H1 (cell line): ENCODE data around the gene SCAMP4. TPM values are rescaled to one million over a fixed set of nuclear protein-coding genes. Genes with fewer than 3 reads are reported as not detected.

Experiments
- CTCF ChIA-PET: fragments of 300-600 bp; sonication (Branson Sonifier 250); formaldehyde crosslinking; loops from one replicate; lab custom pipeline; 2021; ENCODE audit not compliant: partially characterized antibody; lab: Charles Lee
- POLR2A ChIA-PET: fragments of 300-600 bp; sonication (Branson Sonifier 250); formaldehyde crosslinking; loops from one replicate; lab custom pipeline; 2021; ENCODE audit warnings: inconsistent platforms; ENCODE audit not compliant: partially characterized antibody; lab: Charles Lee
- DNase-seq, 2 experiments: peaks; one replicate each; pipeline versions ENCODE4 v3.0.0 to v3.0.0-alpha.2; 2010 to 2022; ENCODE audit warnings: low spot score in 2 of 2, low read depth in 1 of 2, mixed read lengths in 1 of 2
- FAIRE-seq: peaks from 2 replicates; lab custom pipeline; 2011; peaks lifted over from hg19 to GRCh38; lab: Jason Lieb, UNC
- H2AFZ ChIP-seq: 2 replicates; pipeline ENCODE4 v1.8.1; 2012; ENCODE audit warnings: low read length, inconsistent platforms
- H2AK5ac ChIP-seq: 2 replicates; pipeline ENCODE4 v1.6.1; 2013; ENCODE audit warnings: low read depth, low read length
- H2BK120ac ChIP-seq: replicated peaks from 2 replicates; pipeline ENCODE3; 2013; ENCODE audit warnings: low read depth, low read length, inconsistent platforms
- H2BK12ac ChIP-seq: 2 replicates; pipeline ENCODE4 v1.6.1; 2013; ENCODE audit warnings: low read depth, low read length
- H2BK15ac ChIP-seq: 2 replicates; pipeline ENCODE4 v1.6.1; 2013; ENCODE audit warnings: low read length
- H2BK20ac ChIP-seq: 2 replicates; pipeline ENCODE4 v1.6.1; 2013; ENCODE audit warnings: low read length
- H2BK5ac ChIP-seq: 2 replicates; pipeline ENCODE4 v1.6.1; 2013; ENCODE audit warnings: low read depth, low read length
- H3K14ac ChIP-seq: 2 replicates; pipeline ENCODE4 v1.6.1; 2013; ENCODE audit warnings: inconsistent platforms; ENCODE audit not compliant: insufficient read length
- H3K18ac ChIP-seq: 2 replicates; pipeline ENCODE4 v1.6.1; 2013; ENCODE audit warnings: low read length; ENCODE audit errors: extremely low read depth
- H3K23ac ChIP-seq: 2 replicates; pipeline ENCODE4 v1.6.1; 2013; ENCODE audit warnings: inconsistent platforms; ENCODE audit not compliant: insufficient read length
- H3K23me2 ChIP-seq: 2 replicates; pipeline ENCODE4 v1.6.1; 2013; ENCODE audit warnings: low read depth, low read length
- H3K27ac ChIP-seq: 2 replicates; pipeline ENCODE4 v1.6.1; 2011; ENCODE audit warnings: low read depth, low read length, inconsistent platforms
- H3K27me3 ChIP-seq, 4 experiments: replicated peaks in 1 of 4; 1 replicate in 1 of 4; 2 replicates in 3 of 4; pipeline versions ENCODE4 v1.6.1 to v1.8.1; 2011 to 2013; ENCODE audit warnings: low read length in 3 of 4, mild to moderate bottlenecking in 3 of 4, inconsistent platforms in 2 of 4, mixed read lengths in 2 of 4, moderate library complexity in 1 of 4; ENCODE audit not compliant: control insufficient read depth in 3 of 4, insufficient read depth in 3 of 4; ENCODE audit errors: extremely low read depth in 1 of 4
- H3K36me3 ChIP-seq, 4 experiments: 2 replicates each; pipeline versions ENCODE4 v1.6.1 to v1.8.1; 2011 to 2013; ENCODE audit warnings: mild to moderate bottlenecking in 4 of 4, low read length in 3 of 4, moderate library complexity in 2 of 4, control low read depth in 1 of 4, inconsistent platforms in 1 of 4; ENCODE audit not compliant: insufficient read depth in 4 of 4, control insufficient read depth in 2 of 4
- H3K4ac ChIP-seq: replicated peaks from 2 replicates; pipeline ENCODE3; 2013; ENCODE audit warnings: low read length, low read depth, mixed read lengths, inconsistent platforms; ENCODE audit not compliant: insufficient read length
- H3K4me1 ChIP-seq, 4 experiments: replicated peaks in 1 of 4; 1 replicate in 1 of 4; 2 replicates in 3 of 4; pipeline versions ENCODE4 v1.6.1 to v1.8.1; 2011 to 2013; ENCODE audit warnings: low read length in 3 of 4, inconsistent platforms in 2 of 4, mixed read lengths in 1 of 4; ENCODE audit not compliant: insufficient read depth in 4 of 4, control insufficient read depth in 3 of 4
- H3K4me2 ChIP-seq, 2 experiments: 2 replicates each; pipeline versions ENCODE4 v1.6.1 to v1.8.1; 2011 to 2013; ENCODE audit warnings: low read depth in 2 of 2, low read length in 2 of 2, control low read depth in 1 of 2, inconsistent platforms in 1 of 2, mild to moderate bottlenecking in 1 of 2; ENCODE audit not compliant: insufficient read depth in 1 of 2
- H3K4me3 ChIP-seq, 4 experiments: fragments of 200-600, 300-600 bp in 1 of 4; sonication (generic), shearing (Covaris generic), sonication (Bioruptor Twin) in 1 of 4; 2 replicates each; pipeline versions ENCODE4 v1.5.1 to v1.8.1; 2011 to 2016; ENCODE audit warnings: low read length in 4 of 4, low read depth in 3 of 4, control low read depth in 2 of 4, inconsistent platforms in 2 of 4, mild to moderate bottlenecking in 2 of 4, mixed read lengths in 1 of 4, moderate library complexity in 1 of 4; ENCODE audit not compliant: insufficient read depth in 2 of 4; ENCODE audit errors: extremely low read depth in 1 of 4
- H3K56ac ChIP-seq: replicated peaks from 2 replicates; pipeline ENCODE3; 2013; ENCODE audit warnings: low read depth, mild to moderate bottlenecking, mixed read lengths, low read length, inconsistent platforms; ENCODE audit not compliant: insufficient read length
- H3K79me1 ChIP-seq: 2 replicates; pipeline ENCODE4 v1.6.1; 2013; ENCODE audit warnings: low read depth, low read length, control low read depth
- H3K79me2 ChIP-seq, 2 experiments: 2 replicates each; pipeline versions ENCODE4 v1.6.1 to v1.8.1; 2012 to 2013; ENCODE audit warnings: low read length in 2 of 2, mild to moderate bottlenecking in 2 of 2, inconsistent platforms in 1 of 2; ENCODE audit not compliant: insufficient read depth in 2 of 2, control insufficient read depth in 1 of 2
- H3K9ac ChIP-seq, 4 experiments: replicated peaks in 1 of 4; 1 replicate in 1 of 4; 2 replicates in 3 of 4; pipeline versions ENCODE4 v1.6.1 to v1.8.1; 2011 to 2013; ENCODE audit warnings: low read depth in 3 of 4, low read length in 3 of 4, control low read depth in 2 of 4, mild to moderate bottlenecking in 2 of 4, moderate library complexity in 2 of 4, inconsistent platforms in 1 of 4; ENCODE audit errors: extremely low read depth in 1 of 4
- H3K9me3 ChIP-seq, 2 experiments: 2 replicates each; pipeline versions ENCODE4 v1.6.1 to v1.8.1; 2012 to 2013; ENCODE audit warnings: mild to moderate bottlenecking in 2 of 2, moderate library complexity in 2 of 2, control low read depth in 1 of 2, inconsistent platforms in 1 of 2, low read depth in 1 of 2, low read length in 1 of 2, mixed read lengths in 1 of 2; ENCODE audit not compliant: insufficient read depth in 2 of 2
- H4K20me1 ChIP-seq, 2 experiments: replicated peaks in 1 of 2; 2 replicates each; pipeline versions ENCODE3 to v1.8.1; 2011 to 2013; ENCODE audit warnings: inconsistent platforms in 2 of 2, low read length in 2 of 2, mild to moderate bottlenecking in 1 of 2; ENCODE audit not compliant: insufficient read depth in 2 of 2, control insufficient read depth in 1 of 2
- H4K5ac ChIP-seq: 2 replicates; pipeline ENCODE4 v1.6.1; 2013; ENCODE audit warnings: low read length, low read depth, mixed read lengths, inconsistent platforms; ENCODE audit not compliant: insufficient read length
- H4K8ac ChIP-seq: 2 replicates; pipeline ENCODE4 v1.8.0; 2013; ENCODE audit warnings: mild to moderate bottlenecking, moderate library complexity, low read length, inconsistent platforms; ENCODE audit not compliant: insufficient read depth; ENCODE audit errors: extremely low read depth
- H4K91ac ChIP-seq: replicated peaks from 2 replicates; pipeline ENCODE3; 2013; ENCODE audit warnings: low read length, mixed read lengths, inconsistent platforms; ENCODE audit not compliant: insufficient read length
- JUND ChIP-seq: IDR thresholded peaks from 2 replicates; pipeline ENCODE4 v1.6.1; 2011; ENCODE audit warnings: mild to moderate bottlenecking, improper control_type of control experiment, low read length
- KDM4A ChIP-seq: IDR thresholded peaks from one replicate; pipeline ENCODE4 v1.7.1; 2012; ENCODE audit warnings: low read depth, mild to moderate bottlenecking, moderate library complexity, low read length, inconsistent platforms; ENCODE audit not compliant: severe bottlenecking
- KDM5A ChIP-seq: fragments of 200-600 bp; IDR thresholded peaks from 2 replicates; pipeline ENCODE4 v1.7.1; 2012; ENCODE audit warnings: mild to moderate bottlenecking, low read length, inconsistent platforms, mixed read lengths
- POU5F1 ChIP-seq: IDR thresholded peaks from 2 replicates; pipeline ENCODE4 v1.6.1; 2011; ENCODE audit warnings: low read depth, mild to moderate bottlenecking, low read length, moderate library complexity
- RXRA ChIP-seq: IDR thresholded peaks from 2 replicates; pipeline ENCODE4 v1.6.1; 2011; ENCODE audit warnings: low read depth, mild to moderate bottlenecking, low read length, moderate library complexity; ENCODE audit not compliant: insufficient read depth
- SIRT6 ChIP-seq: IDR thresholded peaks from one replicate; pipeline ENCODE4 v1.7.1; 2012; ENCODE audit warnings: low read length, inconsistent platforms
- SP4 ChIP-seq: IDR thresholded peaks from 2 replicates; pipeline ENCODE4 v1.6.1; 2012; ENCODE audit warnings: low read length, inconsistent platforms
- TAF1 ChIP-seq: IDR thresholded peaks from 2 replicates; pipeline ENCODE4 v1.6.1; 2011; ENCODE audit warnings: mild to moderate bottlenecking, low read depth, low read length
- TAF7 ChIP-seq: optimal IDR thresholded peaks from 2 replicates; pipeline ENCODE3; 2011; ENCODE audit warnings: low read depth, mild to moderate bottlenecking, inconsistent platforms, low read length, moderate library complexity, borderline replicate concordance
- USF2 ChIP-seq: IDR thresholded peaks from 2 replicates; pipeline ENCODE4 v1.6.1; 2011; ENCODE audit warnings: low read length, improper control_type of control experiment
- YY1 ChIP-seq: IDR thresholded peaks from 2 replicates; pipeline ENCODE4 v1.6.1; 2011; ENCODE audit warnings: low read depth, mild to moderate bottlenecking, low read length
- WGBS, 2 experiments: shearing (Covaris generic) in 1 of 2; methylation state at CpG; one replicate each; pipeline versions ENCODE4 v1.1.6 to v1.1.7; 2013 to 2015; ENCODE audit warnings: low lambda C conversion rate in 2 of 2, mixed read lengths in 2 of 2, inconsistent platforms in 1 of 2, low coverage in 1 of 2, missing lambda C conversion rate in 1 of 2; ENCODE audit not compliant: insufficient replicate concordance in 2 of 2, insufficient coverage in 1 of 2, insufficient read length in 1 of 2; ENCODE audit errors: extremely low coverage in 1 of 2, missing lambda C conversion rate in 1 of 2; 5-methylcytosine and 5-hydroxymethylcytosine counted together
- polyA plus RNA-seq, 7 experiments: library from polyadenylated mRNA; depleted of rRNA in 3 of 7; stranded (reverse) in 5 of 7; unstranded in 2 of 7; fragments of >200 nt in 5 of 7; fragments of 200-250 nt in 2 of 7; gene quantifications; 1 replicate in 5 of 7; 2 replicates in 1 of 7; 4 replicates in 1 of 7; pipeline versions ENCODE4 v1.2.1 to v1.2.3, GENCODE V29; 2011 to 2013; ENCODE audit warnings: missing spikeins in 2 of 7, mixed read lengths in 2 of 7
- total RNA-seq: library from RNA; stranded (reverse); fragmentation: NEBNext Ultra II Directional; extraction: Animal tissue kit (Norgen Biotek cat#: 25700); gene quantifications from 2 replicates; pipeline ENCODE4 v1.2.1, GENCODE V29; 2021

SCAMP4 gene
- total and polyA plus RNA-seq, 2 of the 8 experiments (the other 6 are each of a cell fraction or from before 2014, with no cell fraction given), result 17.1 to 61.4 TPM

GRCh38 chr19:1941146-1942077 lies 36.2 kb downstream of the SCAMP4 start, which contains the start of gene CSNK1G2:
Gene CSNK1G2, plus strand, starts transcription at chr19:1941172. Its CDS starts 28,601 bp downstream, at chr19:1969773.
- Histone ChIP-seq H3K18ac (peak within 1 kb of the TSS; percentile 97), H3K56ac (peak within 1 kb of the TSS; percentile 98), H4K5ac (peak within 1 kb of the TSS; percentile 83), H4K20me1 (peaks cover 21 to 22% of the 10 kb centered on the region in 2 experiments), H3K14ac (no peak within 1 kb of the TSS), H3K4ac (peak within 1 kb of the TSS; percentile 85), H3K79me2 (peaks cover 34 to 43% of the 10 kb centered on the region in 2 experiments), H3K79me1 (peaks cover 2% of the 10 kb centered on the region), H2BK12ac (no peak within 1 kb of the TSS), H2BK20ac (no peak within 1 kb of the TSS), H3K4me3 (peak within 1 kb of the TSS; percentile 65 to 98 (median 91)), H4K8ac (peak within 1 kb of the TSS; percentile 96), H2AFZ (peak within 1 kb of the TSS; percentile 87; the same call in 1 of the 2 replicates), H4K91ac (peak within 1 kb of the TSS; percentile 96), H3K4me2 (peak within 1 kb of the TSS; percentile 75 to 93), H2BK120ac (peak within 1 kb of the TSS; percentile 83), H3K23me2 (peaks cover 15% of the 10 kb centered on the region; the same call in 1 of the 2 replicates), H2BK15ac (no peak within 1 kb of the TSS), H3K23ac (no peak within 1 kb of the TSS), H2BK5ac (peak within 1 kb of the TSS; percentile 93), H3K9ac (peak within 1 kb of the TSS; percentile 34 to 83 (median 74); a peak in 6 of 7 replicates), H3K27me3 (no peaks in the 10 kb centered on the region), H3K4me1 (peaks cover 0 to 22% (median 11%) of the 10 kb centered on the region in 4 experiments; a peak in 6 of 7 replicates), H3K27ac (peak within 1 kb of the TSS; percentile 89), H2AK5ac (no peak within 1 kb of the TSS), H3K9me3 (no peaks in the 10 kb centered on the region), H3K36me3 (no peaks in the 10 kb centered on the region)
- ChIA-PET CTCF (interaction anchor here (0.7 to 1.3 kb wide), 4 partner anchors 11 to 207 kb away, joined by 3 to 5 read pairs (median 3); no protein-coding TSS in a partner anchor), POLR2A (interaction anchor here (0.7 to 1.6 kb wide), 3 partner anchors 46 to 840 kb away, joined by 3 to 5 read pairs (median 3); no protein-coding TSS in a partner anchor)
- FAIRE-seq, result no peak
- no peak for DNase-seq
- WGBS, 2 experiments, result 14% methylated on average over 7 of the region's 97 CpGs; no CpG with 5 or more reads in 1 of the 2 experiments
- TF ChIP-seq KDM4A, result peak; percentile 75
- TF ChIP-seq KDM5A, result no peak
- TF ChIP-seq USF2, result no peak
- TF ChIP-seq YY1, result no peak
- TF ChIP-seq TAF7, result no peak
- no peak for TF ChIP-seq TAF1
- no peak for TF ChIP-seq POU5F1
- TF ChIP-seq JUND, result no peak
- no peak for TF ChIP-seq RXRA
- no peak for TF ChIP-seq SIRT6
- TF ChIP-seq SP4, result no peak
